Adrenal gland (tissue), 5 donors: Measurements from ENCODE around the gene ALDH7A1.

Experiments used
- POLR2A ChIP-seq, 2 donors: fragments of 450-650 bp; IDR thresholded peaks; one replicate each; pipeline ENCODE4 v1.6.1; 2017; ENCODE audit warnings: antibody characterized with exemption in 2 of 2, mild to moderate bottlenecking in 2 of 2, moderate library complexity in 1 of 2
- TF ChIP-seq, protein P1 (sequence below), 6 experiments: fragments of 450-650 bp in 4 of 6; fragments of 200-600 bp in 2 of 6; sonication (generic) in 1 of 6; IDR thresholded peaks; 1 replicate in 5 of 6; 2 replicates in 1 of 6; pipeline versions ENCODE4 v1.5.1 to v1.8.0; 2016 to 2021; ENCODE audit warnings: antibody characterized with exemption in 6 of 6, mild to moderate bottlenecking in 2 of 6, moderate library complexity in 1 of 6
- donor health status: DM: no; HTN: no; CAD: no.

DNA sequence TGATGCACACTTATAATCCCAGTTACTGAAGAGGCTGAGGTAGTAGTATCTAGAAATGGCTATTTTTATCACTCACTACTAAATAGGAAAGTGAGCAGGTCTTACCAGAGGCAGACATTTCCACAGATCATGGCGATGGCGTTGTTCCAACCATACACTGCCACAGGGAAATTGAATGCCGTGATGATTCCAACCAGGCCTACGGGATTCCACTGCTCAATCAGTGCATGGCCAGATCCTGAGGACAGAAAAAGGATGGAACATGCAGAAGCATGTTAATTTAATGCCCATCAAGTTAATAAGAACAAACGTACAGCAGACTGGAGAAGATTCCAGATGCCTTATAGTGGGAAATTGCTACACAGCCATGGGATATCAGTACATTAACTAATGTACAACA is 18.0 kb downstream of the ALDH7A1 start:
- TF ChIP-seq, protein P1, sequence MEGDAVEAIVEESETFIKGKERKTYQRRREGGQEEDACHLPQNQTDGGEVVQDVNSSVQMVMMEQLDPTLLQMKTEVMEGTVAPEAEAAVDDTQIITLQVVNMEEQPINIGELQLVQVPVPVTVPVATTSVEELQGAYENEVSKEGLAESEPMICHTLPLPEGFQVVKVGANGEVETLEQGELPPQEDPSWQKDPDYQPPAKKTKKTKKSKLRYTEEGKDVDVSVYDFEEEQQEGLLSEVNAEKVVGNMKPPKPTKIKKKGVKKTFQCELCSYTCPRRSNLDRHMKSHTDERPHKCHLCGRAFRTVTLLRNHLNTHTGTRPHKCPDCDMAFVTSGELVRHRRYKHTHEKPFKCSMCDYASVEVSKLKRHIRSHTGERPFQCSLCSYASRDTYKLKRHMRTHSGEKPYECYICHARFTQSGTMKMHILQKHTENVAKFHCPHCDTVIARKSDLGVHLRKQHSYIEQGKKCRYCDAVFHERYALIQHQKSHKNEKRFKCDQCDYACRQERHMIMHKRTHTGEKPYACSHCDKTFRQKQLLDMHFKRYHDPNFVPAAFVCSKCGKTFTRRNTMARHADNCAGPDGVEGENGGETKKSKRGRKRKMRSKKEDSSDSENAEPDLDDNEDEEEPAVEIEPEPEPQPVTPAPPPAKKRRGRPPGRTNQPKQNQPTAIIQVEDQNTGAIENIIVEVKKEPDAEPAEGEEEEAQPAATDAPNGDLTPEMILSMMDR (IDR thresholded peaks at IDR 0.05) = no peak
- no peak for TF ChIP-seq POLR2A (IDR thresholded peaks at IDR 0.05)
